ENCODE data around the gene NYAP1. TPM values are rescaled to one million over a fixed set of nuclear protein-coding genes. Genes with fewer than 3 reads are reported as not detected.

The NYAP1 gene
- total and polyA plus RNA-seq, 4 donors: 0.32 to 1.1 (median 0.46) TPM

DNA sequence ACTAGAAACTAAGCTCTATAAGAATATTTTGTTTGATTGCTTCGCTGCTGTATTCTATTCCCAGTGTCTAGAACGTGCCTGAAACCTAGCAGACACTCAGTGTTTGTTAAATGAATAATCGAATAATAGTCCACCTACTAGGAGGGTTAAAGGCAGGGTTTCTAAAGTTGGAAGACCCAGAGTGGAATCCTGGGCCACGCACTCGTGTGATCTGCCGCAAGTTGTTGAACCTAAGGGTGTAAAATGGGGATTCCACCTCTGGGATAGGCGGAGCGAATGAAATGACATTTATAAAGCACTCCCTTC lies 54.6 kb downstream of the NYAP1 start:
- WGBS, 2 donors: 9 to 10% methylated on average over 8 of the region's 8 CpGs
- no peak overlapping the region for H3K4me3 ChIP-seq
- peaks cover 0 to 12% (median 2%) of the 10 kb centered on the region in 5 donors for H3K4me1 ChIP-seq (ENCODE audit: control insufficient read depth in 5 of 5, insufficient read depth in 5 of 5, low read length in 5 of 5)
- H3K36me3 ChIP-seq (ENCODE audit: control insufficient read depth in 4 of 4, insufficient read depth in 4 of 4, low read length in 4 of 4): no peaks in the 10 kb centered on the region
- no peak for DNase-seq
- no peaks in the 10 kb centered on the region for H3K27me3 ChIP-seq (ENCODE audit: control insufficient read depth in 3 of 3, insufficient read depth in 3 of 3, low read length in 2 of 3)
- TF ChIP-seq, protein P1, sequence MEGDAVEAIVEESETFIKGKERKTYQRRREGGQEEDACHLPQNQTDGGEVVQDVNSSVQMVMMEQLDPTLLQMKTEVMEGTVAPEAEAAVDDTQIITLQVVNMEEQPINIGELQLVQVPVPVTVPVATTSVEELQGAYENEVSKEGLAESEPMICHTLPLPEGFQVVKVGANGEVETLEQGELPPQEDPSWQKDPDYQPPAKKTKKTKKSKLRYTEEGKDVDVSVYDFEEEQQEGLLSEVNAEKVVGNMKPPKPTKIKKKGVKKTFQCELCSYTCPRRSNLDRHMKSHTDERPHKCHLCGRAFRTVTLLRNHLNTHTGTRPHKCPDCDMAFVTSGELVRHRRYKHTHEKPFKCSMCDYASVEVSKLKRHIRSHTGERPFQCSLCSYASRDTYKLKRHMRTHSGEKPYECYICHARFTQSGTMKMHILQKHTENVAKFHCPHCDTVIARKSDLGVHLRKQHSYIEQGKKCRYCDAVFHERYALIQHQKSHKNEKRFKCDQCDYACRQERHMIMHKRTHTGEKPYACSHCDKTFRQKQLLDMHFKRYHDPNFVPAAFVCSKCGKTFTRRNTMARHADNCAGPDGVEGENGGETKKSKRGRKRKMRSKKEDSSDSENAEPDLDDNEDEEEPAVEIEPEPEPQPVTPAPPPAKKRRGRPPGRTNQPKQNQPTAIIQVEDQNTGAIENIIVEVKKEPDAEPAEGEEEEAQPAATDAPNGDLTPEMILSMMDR (IDR thresholded peaks at IDR 0.05; ENCODE audit: control extremely low read depth, extremely low read depth): no peak
- H3K27ac ChIP-seq (ENCODE audit: low read depth in 1 of 2, low read length in 1 of 2): peak overlapping the region in 1 of 2 donors; percentile 76
- no peak for ATAC-seq (ENCODE audit: insufficient read depth, low FRiP score)
- no peak overlapping the region for H3K9ac ChIP-seq (ENCODE audit: insufficient read depth in 1 of 2, low read length in 2 of 2)
- H3K9me3 ChIP-seq (ENCODE audit: control insufficient read depth in 4 of 4, insufficient read depth in 3 of 4, low read length in 3 of 4): no peaks in the 10 kb centered on the region

DNA sequence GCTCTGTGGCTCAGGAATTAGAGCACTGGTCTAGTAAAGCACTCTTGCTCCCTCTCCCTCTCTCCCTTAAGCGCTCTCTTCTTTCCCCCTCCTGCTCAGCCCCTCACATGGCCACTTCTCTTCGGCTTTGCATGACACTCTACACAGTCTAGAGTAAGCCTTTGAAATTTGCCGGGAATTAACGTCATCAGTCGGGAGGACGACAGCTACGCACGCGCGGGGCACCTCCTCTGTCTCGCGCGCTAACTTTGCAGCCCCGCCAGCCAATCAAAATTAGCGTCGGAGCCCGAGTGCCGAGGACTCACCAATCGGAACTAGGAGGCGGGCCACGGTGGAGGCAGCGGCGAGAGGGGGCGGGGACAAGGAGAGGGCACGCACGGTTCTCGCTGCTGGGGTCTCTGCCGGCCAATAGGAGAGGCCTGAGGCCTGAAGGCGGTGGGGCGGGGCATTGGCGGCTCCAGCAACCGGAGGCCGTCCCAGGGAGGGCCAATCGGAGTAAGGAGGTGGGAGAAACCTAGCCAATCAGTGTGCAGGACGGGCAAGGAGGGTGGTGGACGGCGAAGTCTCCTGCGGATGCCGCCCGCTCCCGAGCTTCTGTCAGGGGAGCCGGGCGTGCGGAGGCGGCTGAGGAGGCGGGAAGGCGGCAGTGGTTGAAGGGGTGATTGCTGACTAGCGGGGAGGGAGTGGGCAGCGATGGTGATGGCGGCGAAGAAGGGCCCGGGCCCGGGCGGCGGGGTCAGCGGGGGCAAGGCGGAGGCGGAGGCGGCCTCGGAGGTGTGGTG lies 55.1 kb downstream of the NYAP1 start, which contains the start of gene AGFG2:
AGFG2 (plus strand) TSS at position 550 of the 782 bp plus-strand sequence; CDS start at position 694, 144 bp downstream.
- DNase-seq: peak; percentile 100
- H3K27ac ChIP-seq (ENCODE audit: low read depth in 1 of 2, low read length in 1 of 2): peak within 1 kb of the TSS; percentile 77 to 85
- H3K9ac ChIP-seq (ENCODE audit: insufficient read depth in 1 of 2, low read length in 2 of 2): no peak within 1 kb of the TSS
- no peaks in the 10 kb centered on the region for H3K36me3 ChIP-seq (ENCODE audit: control insufficient read depth in 4 of 4, insufficient read depth in 4 of 4, low read length in 4 of 4)
- peaks cover 0 to 12% (median 2%) of the 10 kb centered on the region in 5 donors for H3K4me1 ChIP-seq (ENCODE audit: control insufficient read depth in 5 of 5, insufficient read depth in 5 of 5, low read length in 5 of 5)
- TF ChIP-seq, protein P1 (IDR thresholded peaks at IDR 0.05; ENCODE audit: control extremely low read depth, extremely low read depth): no peak
- peak within 1 kb of the TSS; percentile 80 for H3K4me3 ChIP-seq
- ATAC-seq (ENCODE audit: insufficient read depth, low FRiP score): peak; percentile 100
- no peaks in the 10 kb centered on the region for H3K9me3 ChIP-seq (ENCODE audit: control insufficient read depth in 4 of 4, insufficient read depth in 3 of 4, low read length in 3 of 4)
- no peaks in the 10 kb centered on the region for H3K27me3 ChIP-seq (ENCODE audit: control insufficient read depth in 3 of 3, insufficient read depth in 3 of 3, low read length in 2 of 3)
- 0 to 1% methylated on average over 55 to 60 of the region's 60 CpGs for WGBS, 2 donors

DNA sequence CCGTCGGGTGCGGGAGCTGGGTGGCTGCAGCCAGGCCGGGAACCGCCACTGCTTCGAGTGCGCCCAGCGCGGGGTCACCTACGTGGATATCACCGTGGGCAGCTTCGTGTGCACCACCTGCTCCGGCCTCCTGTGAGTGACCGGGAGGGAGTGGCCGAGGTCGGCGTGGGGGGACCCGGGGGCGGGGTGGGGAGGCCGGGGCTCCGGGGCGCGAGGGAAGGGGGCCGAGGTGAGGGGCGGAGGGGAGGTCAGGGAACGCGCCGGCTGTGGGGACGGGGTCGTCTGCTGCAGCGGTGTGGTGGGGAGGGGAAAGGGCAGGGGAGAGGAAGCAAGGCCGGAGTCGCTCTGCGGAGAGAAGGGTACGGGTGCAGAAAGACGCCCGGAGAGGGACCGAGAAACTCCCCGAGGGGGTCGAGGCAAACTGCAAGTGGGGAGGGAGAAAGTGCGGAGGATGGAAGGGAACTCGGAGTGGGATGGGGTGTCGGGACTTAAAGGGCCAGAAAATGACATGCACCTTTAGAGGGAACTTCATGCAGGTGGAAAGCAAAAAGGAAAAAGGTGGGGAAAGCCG lies 55.8 kb downstream of the NYAP1 start:
- Histone ChIP-seq H3K27ac (ENCODE audit: low read depth in 1 of 2, low read length in 1 of 2) (peak overlapping the region; percentile 77 to 85), H3K27me3 (ENCODE audit: control insufficient read depth in 3 of 3, insufficient read depth in 3 of 3, low read length in 2 of 3) (no peaks in the 10 kb centered on the region), H3K4me1 (ENCODE audit: control insufficient read depth in 5 of 5, insufficient read depth in 5 of 5, low read length in 5 of 5) (peaks cover 0 to 12% (median 4%) of the 10 kb centered on the region in 5 donors), H3K9ac (ENCODE audit: insufficient read depth in 1 of 2, low read length in 2 of 2) (no peak overlapping the region), H3K9me3 (ENCODE audit: control insufficient read depth in 4 of 4, insufficient read depth in 3 of 4, low read length in 3 of 4) (no peaks in the 10 kb centered on the region), H3K4me3 (peak overlapping the region; percentile 80), H3K36me3 (ENCODE audit: control insufficient read depth in 4 of 4, insufficient read depth in 4 of 4, low read length in 4 of 4) (no peaks in the 10 kb centered on the region)
- ATAC-seq (ENCODE audit: insufficient read depth, low FRiP score) (no peak), DNase-seq (no peak)
- WGBS, 2 donors: 1% methylated on average over 40 to 44 of the region's 44 CpGs
- TF ChIP-seq, protein P1 (IDR thresholded peaks at IDR 0.05; ENCODE audit: control extremely low read depth, extremely low read depth): no peak

All from lung (tissue), 12 donors.